ENCODE data around the gene FADD.

DNA sequence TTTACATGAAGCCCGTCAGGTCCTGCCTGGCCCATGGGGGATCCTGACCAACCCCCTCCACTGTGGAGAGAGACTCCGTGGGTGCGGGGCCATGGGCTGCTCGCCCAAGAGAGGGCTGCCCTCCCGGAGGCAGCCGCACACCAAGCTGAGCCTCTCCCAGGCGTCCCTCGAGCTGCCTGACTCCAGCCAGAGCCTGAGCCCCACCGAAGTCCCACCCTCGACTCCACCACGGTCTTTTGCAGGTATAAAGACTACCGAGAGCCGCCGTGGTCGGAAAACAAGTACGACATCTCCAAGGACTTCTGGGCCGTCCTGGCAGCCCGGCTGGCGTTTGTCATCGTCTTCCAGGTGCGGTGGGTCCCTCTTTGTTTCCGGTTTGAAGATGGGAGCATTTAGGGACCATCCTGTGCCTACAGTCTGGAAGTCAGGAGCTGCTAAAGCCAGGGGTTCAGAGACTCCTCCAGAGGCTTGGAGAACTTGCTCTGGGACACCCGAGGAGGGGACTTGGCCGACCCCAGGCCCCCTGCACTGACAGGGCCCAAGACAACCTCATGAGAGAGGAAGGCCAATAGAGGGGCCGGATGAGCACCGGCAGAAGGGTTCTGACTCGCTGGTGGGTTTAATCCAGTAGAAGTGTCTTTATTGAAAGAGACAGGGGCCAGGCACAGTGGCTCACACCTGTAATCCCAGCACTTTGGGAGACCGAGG is 17.6 kb upstream of the FADD start:
- TF ChIP-seq, protein P1, sequence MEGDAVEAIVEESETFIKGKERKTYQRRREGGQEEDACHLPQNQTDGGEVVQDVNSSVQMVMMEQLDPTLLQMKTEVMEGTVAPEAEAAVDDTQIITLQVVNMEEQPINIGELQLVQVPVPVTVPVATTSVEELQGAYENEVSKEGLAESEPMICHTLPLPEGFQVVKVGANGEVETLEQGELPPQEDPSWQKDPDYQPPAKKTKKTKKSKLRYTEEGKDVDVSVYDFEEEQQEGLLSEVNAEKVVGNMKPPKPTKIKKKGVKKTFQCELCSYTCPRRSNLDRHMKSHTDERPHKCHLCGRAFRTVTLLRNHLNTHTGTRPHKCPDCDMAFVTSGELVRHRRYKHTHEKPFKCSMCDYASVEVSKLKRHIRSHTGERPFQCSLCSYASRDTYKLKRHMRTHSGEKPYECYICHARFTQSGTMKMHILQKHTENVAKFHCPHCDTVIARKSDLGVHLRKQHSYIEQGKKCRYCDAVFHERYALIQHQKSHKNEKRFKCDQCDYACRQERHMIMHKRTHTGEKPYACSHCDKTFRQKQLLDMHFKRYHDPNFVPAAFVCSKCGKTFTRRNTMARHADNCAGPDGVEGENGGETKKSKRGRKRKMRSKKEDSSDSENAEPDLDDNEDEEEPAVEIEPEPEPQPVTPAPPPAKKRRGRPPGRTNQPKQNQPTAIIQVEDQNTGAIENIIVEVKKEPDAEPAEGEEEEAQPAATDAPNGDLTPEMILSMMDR (IDR thresholded peaks at IDR 0.05 in 8 of 11, conservative IDR thresholded peaks at IDR 0.05 in 3 of 11) = no peak
- TF ChIP-seq POLR2A (IDR thresholded peaks at IDR 0.05) = no peak
